ENCODE data around the gene ZNF385B. TPM values are rescaled to one million over a fixed set of nuclear protein-coding genes. Genes with fewer than 3 reads are reported as not detected.

ZNF385B gene
- total and polyA plus RNA-seq, 10 of the 15 experiments (the other 5 are each of a cell fraction or from before 2014, with no cell fraction given) = not detected

DNA sequence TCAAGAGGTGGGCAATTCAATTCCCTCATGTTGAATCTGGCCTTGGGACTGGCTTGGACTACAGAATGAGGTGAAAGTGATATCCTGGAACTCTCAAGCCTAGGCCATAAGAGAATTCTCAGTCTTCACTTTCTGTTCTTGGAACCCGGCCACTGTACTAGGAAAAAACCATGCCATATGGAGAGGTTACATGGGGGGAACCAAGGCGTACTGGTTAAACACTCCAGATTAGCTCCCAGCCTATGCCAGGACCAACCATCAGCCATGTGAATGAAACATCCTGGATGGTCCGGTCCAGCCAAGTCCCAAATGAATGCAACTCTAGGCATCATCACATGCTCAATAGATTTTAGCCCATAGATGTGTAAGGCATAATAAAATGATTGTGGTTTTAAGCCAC, 56.4 kb downstream of the ZNF385B start:
- Histone ChIP-seq H2AFZ (ENCODE audit: control insufficient read depth, low read depth, low read length) (no peak overlapping the region), H4K20me1 (ENCODE audit: control insufficient read depth, insufficient read depth) (no peaks in the 10 kb centered on the region), H3K4me3 (no peak overlapping the region), H3K4me2 (ENCODE audit: control insufficient read depth, insufficient read depth) (no peak overlapping the region), H3K4me1 (ENCODE audit: control insufficient read depth, insufficient read depth, low read length) (no peaks in the 10 kb centered on the region), H3K27ac (ENCODE audit: control insufficient read depth, insufficient read depth) (no peak overlapping the region), H3K9me3 (replicated peaks; ENCODE audit: control insufficient read depth, insufficient read depth, low read length) (no peaks in the 10 kb centered on the region), H3K36me3 (ENCODE audit: control insufficient read depth in 2 of 2, insufficient read depth in 2 of 2, low read length in 1 of 2) (no peaks in the 10 kb centered on the region), H3K27me3 (replicated peaks in 1 of 2; ENCODE audit: control insufficient read depth in 2 of 2, insufficient read depth in 2 of 2, low read length in 1 of 2) (no peaks in the 10 kb centered on the region), H3K79me2 (ENCODE audit: control insufficient read depth, insufficient read depth, low read length) (no peaks in the 10 kb centered on the region), H3K9ac (ENCODE audit: control insufficient read depth, insufficient read depth, low read length) (no peak overlapping the region)
- CTCF ChIA-PET = interaction anchor here (1.1 kb wide), 1 partner anchor 11 kb away, joined by 3 read pairs; no protein-coding TSS in a partner anchor
- WGBS (ENCODE audit: insufficient coverage, insufficient replicate concordance, low lambda C conversion rate, missing lambda C conversion rate) = 9% methylated on average over 3 of the region's 3 CpGs
- ATAC-seq (no peak), DNase-seq (ENCODE audit: low read depth, low spot score) (no peak), FAIRE-seq (no peak)
- in situ Hi-C loops (cut with MboI) (no loop called here), intact Hi-C loops (cut with micrococcal nuclease; ENCODE audit: unreplicated experiment) (no loop called here)
- no TSS peak for BruUV-seq (replicated peaks)
- SMC1A ChIA-PET (ENCODE audit: uncharacterized antibody, unreplicated experiment) = no interaction called here
- TF ChIP-seq RAD51 (IDR thresholded peaks at IDR 0.05) (no peak), YBX1 (IDR thresholded peaks at IDR 0.05) (no peak), MEF2A (IDR thresholded peaks at IDR 0.05; ENCODE audit: insufficient read depth, low read depth, low read length) (no peak), ATF7 (IDR thresholded peaks at IDR 0.05; ENCODE audit: low read depth) (no peak), PML (IDR thresholded peaks at IDR 0.05; ENCODE audit: low read length) (no peak), CTCF (IDR thresholded peaks at IDR 0.05 in 2 of 3, conservative IDR thresholded peaks at IDR 0.05 in 1 of 3; ENCODE audit: control insufficient read depth in 2 of 3, extremely low read depth in 1 of 3, insufficient read depth in 1 of 3, low read depth in 3 of 3, low read length in 3 of 3) (no peak), NFXL1 (IDR thresholded peaks at IDR 0.05; ENCODE audit: borderline replicate concordance) (no peak), PAX5 (IDR thresholded peaks at IDR 0.05; ENCODE audit: borderline replicate concordance, low read depth, low read length) (no peak), TBL1XR1 (IDR thresholded peaks at IDR 0.05; ENCODE audit: low read depth, low read length) (no peak), CREB1 (IDR thresholded peaks at IDR 0.05; ENCODE audit: low read depth) (no peak), BCLAF1 (IDR thresholded peaks at IDR 0.05) (no peak), HCFC1 (IDR thresholded peaks at IDR 0.05; ENCODE audit: low read length) (no peak), MYB (IDR thresholded peaks at IDR 0.05; ENCODE audit: borderline replicate concordance, low read depth, low read length) (no peak)
- TF ChIP-seq, protein P1, sequence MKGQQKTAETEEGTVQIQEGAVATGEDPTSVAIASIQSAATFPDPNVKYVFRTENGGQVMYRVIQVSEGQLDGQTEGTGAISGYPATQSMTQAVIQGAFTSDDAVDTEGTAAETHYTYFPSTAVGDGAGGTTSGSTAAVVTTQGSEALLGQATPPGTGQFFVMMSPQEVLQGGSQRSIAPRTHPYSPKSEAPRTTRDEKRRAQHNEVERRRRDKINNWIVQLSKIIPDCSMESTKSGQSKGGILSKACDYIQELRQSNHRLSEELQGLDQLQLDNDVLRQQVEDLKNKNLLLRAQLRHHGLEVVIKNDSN (IDR thresholded peaks at IDR 0.05; ENCODE audit: borderline replicate concordance, extremely low read length, insufficient read depth, low read depth, low read length) = no peak
- RAD21 ChIA-PET (ENCODE audit: unreplicated experiment) = no interaction called here
- POLR2A ChIA-PET = no interaction called here
